T-helper 1 cell (primary cell): ENCODE measurements around the gene ITGA1.
"Not testable (repeated sequence)": the region's sequence is repeated elsewhere in the genome, so short reads cannot be mapped to it uniquely, and the experiment has no call there.

Source experiments
- DNase-seq, 5 donors: peaks; one replicate each; pipeline ENCODE4 v3.0.0-alpha.2; 2012 to 2020

Gene ITGA1

DNA sequence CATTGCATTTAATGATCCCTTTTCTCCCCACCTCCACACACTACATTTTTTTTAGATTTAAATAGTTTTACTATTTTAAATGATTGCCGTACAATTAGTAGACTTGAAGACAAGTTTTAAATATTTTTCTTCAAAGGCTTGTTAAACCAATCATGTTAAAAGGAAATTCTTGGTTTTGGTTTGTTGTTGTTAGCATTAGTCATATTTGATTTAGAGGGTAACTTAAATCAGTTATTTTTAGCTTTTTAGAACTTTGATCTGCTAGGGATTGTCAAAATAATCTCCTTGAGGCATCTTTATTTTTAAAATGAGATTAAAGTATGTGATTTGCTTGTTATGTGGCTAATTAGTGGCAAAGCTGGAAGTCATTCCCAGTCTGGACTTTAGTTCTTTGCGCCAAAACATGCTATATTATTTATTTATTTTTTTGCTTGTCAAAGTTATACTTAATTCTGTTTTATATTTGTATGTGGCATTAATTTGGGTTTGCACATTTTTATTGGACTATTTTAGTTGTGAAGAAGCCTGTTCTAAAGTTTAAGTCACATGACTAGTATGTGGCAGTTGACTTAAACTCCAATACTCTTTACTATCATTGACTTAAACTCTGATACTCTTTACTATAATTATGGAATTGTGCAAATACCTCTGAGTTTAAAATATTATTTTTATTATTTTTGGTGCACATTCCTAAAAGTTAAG is 14.7 kb downstream of the ITGA1 start:
- DNase-seq, result no peak

- no peak for DNase-seq
These were observed 15.2 kb downstream of the ITGA1 start for GRCh38 chr5:52802974-52803336.

GRCh38 chr5:52804387-52804791 is 16.7 kb downstream of the ITGA1 start:
- DNase-seq, result no peak

DNA sequence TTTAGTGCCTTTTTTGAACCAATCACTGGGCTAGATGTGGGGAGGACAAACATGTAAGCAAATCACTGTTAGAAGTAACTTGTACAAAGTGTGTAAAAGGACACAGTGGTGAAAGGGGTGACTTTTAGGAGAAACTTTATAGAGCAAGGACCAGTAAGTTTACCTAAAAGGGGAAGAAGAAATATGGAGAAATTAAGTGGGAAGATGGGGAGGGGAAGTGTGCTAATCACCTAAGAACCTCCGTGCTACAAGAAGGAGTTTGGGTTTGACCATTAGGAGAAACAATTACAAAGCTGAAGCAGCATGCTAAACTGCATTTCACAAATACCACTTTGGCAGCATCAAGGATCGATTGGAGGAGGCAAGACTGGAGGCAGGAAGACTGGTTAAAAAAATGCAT is 17.3 kb downstream of the ITGA1 start:
- no peak for DNase-seq

DNA sequence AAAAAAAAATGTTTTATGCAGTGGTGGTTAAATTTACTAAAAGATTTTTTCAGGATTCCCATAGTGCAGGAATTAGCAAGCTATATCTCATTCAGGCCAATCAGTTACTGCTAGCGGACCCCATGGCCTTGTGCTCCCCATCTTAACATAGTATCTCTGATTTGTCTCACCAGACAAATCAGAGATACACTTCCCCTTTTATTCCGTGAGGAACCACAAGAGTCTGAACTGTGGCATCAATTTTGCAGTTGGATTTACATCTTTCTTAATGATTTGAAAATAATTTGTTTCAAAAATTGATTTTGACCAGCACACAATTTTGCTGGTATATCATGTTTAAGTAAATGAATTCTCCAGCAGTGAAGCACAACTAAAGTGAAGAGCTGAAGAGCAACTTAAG is 17.9 kb downstream of the ITGA1 start:
- no peak for DNase-seq

DNA sequence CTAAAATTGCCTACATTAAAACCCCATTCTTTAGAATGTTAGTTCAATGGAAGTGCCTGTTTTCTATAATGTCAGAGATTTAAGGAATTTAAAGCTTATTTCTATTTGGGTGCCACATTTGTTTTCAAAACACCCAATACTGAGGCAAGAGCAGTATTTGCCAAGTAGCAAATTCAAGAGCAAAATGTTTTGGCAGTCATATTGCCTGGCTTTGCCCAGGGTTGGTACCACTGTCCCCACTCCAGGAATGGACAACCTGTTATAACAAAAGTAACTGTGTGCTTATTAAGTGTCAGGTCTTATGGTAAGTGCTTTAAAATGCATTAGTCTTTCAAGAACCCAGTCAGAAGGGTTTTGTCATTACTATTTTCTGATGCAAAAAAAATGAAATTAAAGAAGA is 19.3 kb downstream of the ITGA1 start:
- DNase-seq, result no peak

- DNase-seq, result no peak
These were observed 20.0 kb downstream of the ITGA1 start for GRCh38 chr5:52807723-52808122.

- no peak for DNase-seq
These were observed 20.7 kb downstream of the ITGA1 start for GRCh38 chr5:52808316-52808901.

GRCh38 chr5:52809884-52810283 is 22.2 kb downstream of the ITGA1 start:
- DNase-seq, result peak in 1 of 5 donors; percentile 18

DNA sequence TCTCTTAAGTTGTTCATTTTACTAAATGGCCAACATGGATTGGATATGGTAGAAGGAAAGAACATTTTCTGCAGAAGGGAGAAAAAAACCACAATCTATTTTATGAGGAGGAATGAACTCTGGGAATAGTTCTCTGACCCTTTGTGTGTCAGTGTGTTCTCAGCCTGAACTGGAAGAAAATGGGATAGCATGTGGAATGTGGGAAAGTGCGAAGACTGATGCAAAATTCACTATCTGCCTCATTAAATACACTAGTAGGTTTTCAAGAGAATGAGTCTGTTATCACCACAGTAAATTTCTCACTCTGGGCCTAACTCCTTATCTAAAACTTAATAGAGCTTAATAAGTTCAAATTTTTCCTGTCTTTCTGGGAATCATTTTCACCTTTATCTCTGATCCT is 22.7 kb downstream of the ITGA1 start:
- DNase-seq, result no peak

GRCh38 chr5:52811067-52811749 is 23.5 kb downstream of the ITGA1 start:
- DNase-seq, result peak in 1 of 5 donors; percentile 35

DNA sequence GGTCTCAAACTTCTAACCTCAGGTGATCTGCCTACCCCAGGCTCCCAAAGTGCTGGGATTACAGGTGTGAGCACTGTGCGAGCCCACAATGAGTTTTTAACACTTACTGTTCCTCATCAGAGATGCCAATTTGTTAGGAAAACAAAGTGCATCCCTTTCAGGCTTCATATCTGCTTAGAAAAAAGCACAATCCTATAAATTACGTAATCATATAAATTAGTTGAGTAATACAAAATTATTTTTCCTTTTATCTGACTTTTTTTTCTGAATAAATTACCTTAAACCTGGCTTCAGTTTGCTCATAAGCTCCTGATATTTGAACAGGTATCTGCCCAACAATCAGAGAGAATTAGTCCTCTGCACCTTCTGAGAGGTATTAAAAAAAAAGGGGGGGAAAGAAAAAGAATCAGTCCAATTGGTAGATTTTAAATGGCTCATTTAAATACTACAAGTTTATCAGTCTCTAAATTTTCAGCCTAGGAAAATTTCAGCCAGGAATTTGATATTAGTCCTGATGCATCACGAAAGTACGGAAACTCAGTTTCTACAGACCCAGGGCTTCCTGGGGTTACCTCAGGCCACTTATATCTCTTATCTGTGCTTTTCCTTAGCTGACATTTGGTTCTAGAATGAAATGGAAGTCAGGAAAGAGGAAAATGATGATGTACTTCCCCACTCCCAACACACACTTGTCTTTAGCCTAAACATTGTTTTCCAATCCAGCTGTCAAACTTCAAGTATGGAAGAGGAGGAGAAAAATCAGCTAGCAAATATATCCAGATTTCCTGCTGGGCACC is 26.8 kb downstream of the ITGA1 start:
- DNase-seq, result no peak

DNA sequence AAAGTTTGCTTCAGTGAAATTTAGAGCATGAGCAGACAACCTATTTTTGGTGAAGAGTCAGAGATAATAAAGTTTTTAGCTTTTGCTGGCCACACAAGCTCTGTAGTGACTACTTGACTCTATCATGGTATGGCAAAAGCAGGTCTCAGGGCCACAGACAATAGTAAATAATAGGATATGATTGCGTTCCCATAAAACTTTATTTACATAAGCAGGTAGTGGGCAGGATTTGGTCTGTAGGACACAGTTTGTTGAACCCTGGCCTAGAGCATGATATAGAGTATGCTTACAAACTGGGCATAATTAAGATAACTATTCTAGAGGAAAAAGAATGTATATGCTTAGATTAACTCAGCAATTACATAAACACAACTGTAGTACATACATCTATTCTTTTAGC is 30.1 kb downstream of the ITGA1 start:
- DNase-seq, result no peak

DNA sequence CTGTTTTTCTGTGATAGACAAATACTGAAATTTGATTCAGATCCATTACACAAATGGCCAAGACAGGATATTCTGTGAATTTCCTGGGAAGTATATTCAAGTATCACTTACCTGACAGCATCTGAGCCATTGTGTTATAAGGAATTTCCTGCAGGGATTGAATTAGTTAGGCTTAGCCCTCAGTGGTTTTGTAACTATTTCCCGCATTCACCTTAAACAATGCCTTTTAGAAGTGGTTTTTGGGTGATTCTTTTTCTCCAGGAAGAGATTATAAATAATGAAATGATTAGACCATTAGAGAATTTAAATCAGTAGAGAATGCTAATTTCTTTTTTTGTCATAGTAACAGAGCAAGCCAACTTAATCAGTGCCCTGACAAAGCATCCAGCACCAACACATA is 30.6 kb downstream of the ITGA1 start:
- no peak for DNase-seq

- not testable (repeated sequence) for DNase-seq
These were observed 31.1 kb downstream of the ITGA1 start for GRCh38 chr5:52818807-52819206.

DNA sequence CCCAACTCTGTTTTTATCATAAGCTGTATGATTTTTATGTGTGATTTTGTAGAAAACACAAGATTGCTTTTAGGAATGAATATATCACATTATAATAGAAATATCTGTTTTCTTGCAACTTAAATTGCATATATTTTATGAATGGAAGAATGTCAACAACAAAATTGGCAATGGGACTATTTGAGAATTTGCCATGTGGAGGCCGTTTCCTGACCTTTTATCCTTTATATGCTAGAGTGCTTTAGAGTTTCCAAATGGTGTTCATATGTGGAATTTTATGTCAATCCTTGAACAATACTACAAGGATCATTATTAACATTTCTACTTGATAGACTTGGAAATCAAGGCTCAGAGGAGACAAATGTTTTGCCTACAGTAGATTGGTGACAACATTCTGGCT is 34.2 kb downstream of the ITGA1 start:
- DNase-seq, result no peak

GRCh38 chr5:52822437-52822836 is 34.7 kb downstream of the ITGA1 start:
- DNase-seq, result no peak

DNA sequence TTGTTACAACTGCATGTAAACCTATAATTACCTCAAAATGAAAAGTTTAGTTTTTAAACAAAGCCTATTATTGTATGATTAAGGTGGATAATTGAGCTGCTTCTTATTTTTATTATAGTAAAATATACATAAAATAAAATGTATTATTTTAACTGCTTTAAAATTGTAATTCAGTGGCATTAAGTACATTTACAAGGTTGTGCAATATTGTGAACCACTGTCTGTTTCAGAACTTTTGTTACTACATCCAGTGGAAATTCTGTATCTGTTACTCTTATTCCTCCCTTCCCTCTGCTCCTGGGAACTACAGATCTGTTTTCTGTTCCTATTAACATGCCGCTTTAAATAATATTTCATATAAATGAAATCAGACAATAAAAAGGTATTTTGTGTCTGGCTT is 37.1 kb downstream of the ITGA1 start:
- no peak for DNase-seq

GRCh38 chr5:52825826-52826225 is 38.1 kb downstream of the ITGA1 start:
- DNase-seq, result peak in 1 of 5 donors; percentile 77

- DNase-seq, result no peak
These were observed 40.1 kb downstream of the ITGA1 start for GRCh38 chr5:52827815-52828214.

DNA sequence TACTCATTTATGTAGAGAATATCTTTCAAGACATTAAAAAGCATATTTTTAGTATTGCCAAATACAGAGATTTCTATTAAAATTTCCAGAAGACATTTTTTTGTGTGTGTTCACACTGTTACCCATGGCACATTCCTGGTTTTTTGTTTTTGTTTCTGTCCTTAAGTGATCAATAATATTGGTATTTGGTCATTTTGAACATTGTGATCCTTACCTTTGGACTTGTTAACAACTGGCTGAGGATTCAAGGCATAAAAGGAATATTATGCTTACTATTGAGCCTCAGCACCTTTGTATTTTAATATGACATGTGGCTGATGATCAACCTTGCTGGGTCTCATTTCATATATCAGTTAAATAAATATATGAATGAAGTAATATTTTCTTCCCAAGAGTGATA is 41.9 kb downstream of the ITGA1 start:
- DNase-seq, result no peak

- no peak for DNase-seq
These were observed 42.9 kb downstream of the ITGA1 start for GRCh38 chr5:52830650-52831049.

DNA sequence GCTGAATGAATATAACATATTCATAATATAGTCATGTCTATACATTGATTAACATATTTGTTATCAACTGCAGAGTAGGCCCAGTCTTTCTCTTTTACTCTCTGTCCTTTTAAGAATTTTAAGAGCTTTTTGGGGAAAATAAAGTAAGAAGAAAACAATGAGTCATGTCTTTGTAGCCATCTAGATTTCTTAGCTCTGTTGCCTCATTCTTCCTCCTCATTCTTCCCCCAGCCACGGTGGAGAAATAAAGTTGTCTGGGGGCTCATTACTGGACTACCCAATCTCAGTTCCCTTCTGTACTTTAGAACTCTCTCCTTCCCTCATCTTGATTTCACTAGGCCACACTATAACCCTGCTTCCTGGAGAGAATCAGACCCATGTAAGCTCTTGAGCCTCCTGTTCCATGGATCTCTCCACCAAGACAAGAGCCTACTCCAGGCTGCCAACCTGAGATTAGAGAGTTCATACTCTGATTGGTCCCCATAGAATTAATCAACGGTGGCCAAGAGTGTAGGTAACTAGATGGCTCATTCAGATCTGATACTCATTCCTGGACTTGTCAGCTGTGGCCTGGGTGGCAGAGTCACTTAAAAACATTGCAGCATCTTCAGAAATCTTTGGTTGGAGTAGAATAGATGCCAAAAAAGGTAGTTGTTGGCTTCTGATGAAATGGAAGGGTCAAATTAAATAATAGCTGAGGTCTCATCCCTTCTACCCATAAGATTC is 44.2 kb downstream of the ITGA1 start:
- DNase-seq, result no peak
